Hepatocyte (in vitro differentiated cells): Measurements from ENCODE around the gene SERINC2. TPM values are rescaled to one million over a fixed set of nuclear protein-coding genes. Genes with fewer than 3 reads are reported as not detected.

Experiments
- DNase-seq: peaks from one replicate; pipeline ENCODE4 v3.0.0-alpha.2; 2016; ENCODE audit warnings: low spot score
- H2AFZ ChIP-seq: fragments of 200-600 bp; sonication (generic); 2 replicates; pipeline ENCODE4 v1.6.0; 2016; ENCODE audit warnings: antibody characterized with exemption, mild to moderate bottlenecking
- H3K27ac ChIP-seq: fragments of 200-600 bp; sonication (generic); 2 replicates; pipeline ENCODE4 v1.5.1; 2016; ENCODE audit warnings: mild to moderate bottlenecking
- H3K27me3 ChIP-seq: fragments of 200-600 bp; sonication (generic); 2 replicates; pipeline ENCODE4 v1.6.1; 2016
- H3K36me3 ChIP-seq: fragments of 200-600 bp; sonication (generic); replicated peaks from 2 replicates; pipeline ENCODE4 v1.5.1; 2016; ENCODE audit warnings: low read depth; ENCODE audit not compliant: insufficient read depth
- H3K4me1 ChIP-seq: fragments of 200-600 bp; sonication (generic); 2 replicates; pipeline ENCODE4 v1.5.1; 2016; ENCODE audit warnings: mild to moderate bottlenecking, moderate library complexity; ENCODE audit not compliant: insufficient read depth
- H3K4me2 ChIP-seq: fragments of 200-600 bp; sonication (generic); 2 replicates; pipeline ENCODE4 v1.6.0; 2016
- H3K4me3 ChIP-seq: fragments of 200-600 bp; sonication (generic); 2 replicates; pipeline ENCODE4 v1.5.1; 2016; ENCODE audit warnings: mild to moderate bottlenecking
- H3K79me2 ChIP-seq: fragments of 200-600 bp; sonication (generic); 2 replicates; pipeline ENCODE4 v1.6.0; 2017; ENCODE audit warnings: mild to moderate bottlenecking
- H3K9me2 ChIP-seq: fragments of 200-600 bp; sonication (generic); replicated peaks from 2 replicates; pipeline ENCODE4 v1.6.0; 2017; ENCODE audit warnings: mild to moderate bottlenecking; ENCODE audit not compliant: insufficient read depth
- H3K9me3 ChIP-seq: fragments of 200-600 bp; sonication (generic); 2 replicates; pipeline ENCODE4 v1.5.1; 2016; ENCODE audit warnings: low read depth, mild to moderate bottlenecking
- H4K20me1 ChIP-seq: fragments of 200-600 bp; sonication (generic); 2 replicates; pipeline ENCODE4 v1.6.0; 2016; ENCODE audit warnings: mild to moderate bottlenecking; ENCODE audit not compliant: insufficient read depth, poor library complexity, severe bottlenecking
- CTCF ChIP-seq: fragments of 200-600 bp; sonication (generic); IDR thresholded peaks from 2 replicates; pipeline ENCODE4 v1.5.1; 2016; ENCODE audit warnings: antibody characterized with exemption, mild to moderate bottlenecking; ENCODE audit not compliant: poor library complexity
- EZH2 ChIP-seq: fragments of 200-600 bp; sonication (generic); IDR thresholded peaks from 2 replicates; pipeline ENCODE4 v1.6.1; 2016; ENCODE audit warnings: antibody characterized with exemption, mild to moderate bottlenecking, borderline replicate concordance
- EZH2phosphoT487 ChIP-seq: fragments of 200-600 bp; sonication (generic); IDR thresholded peaks from one replicate; pipeline ENCODE4 v1.6.1; 2018; ENCODE audit warnings: antibody characterized with exemption, mild to moderate bottlenecking, low read depth, moderate library complexity; ENCODE audit not compliant: unreplicated experiment, severe bottlenecking
- WGBS: methylation state at CpG from one replicate; pipeline ENCODE4 v1.1.6; 2016; ENCODE audit warnings: low lambda C conversion rate; ENCODE audit errors: missing lambda C conversion rate; 5-methylcytosine and 5-hydroxymethylcytosine counted together
- polyA plus RNA-seq: library from polyadenylated mRNA; unstranded; fragments of >200 nt; fragmentation: Nextera tagmentation; extraction: Ambion mirVana; gene quantifications from 2 replicates; pipeline ENCODE4 v1.2.1, GENCODE V29; 2016
- total RNA-seq: library from RNA; depleted of rRNA; stranded (reverse); fragments of >200 nt; gene quantifications from 2 replicates; pipeline ENCODE4 v1.2.3, GENCODE V29; 2014

The SERINC2 gene
- total and polyA plus RNA-seq, 2 experiments from 2014 or later = 53.6 to 164 TPM

- peak; percentile 53 for DNase-seq
- H3K9me3 ChIP-seq = no peaks in the 10 kb centered on the region
- H3K79me2 ChIP-seq = no peaks in the 10 kb centered on the region
- TF ChIP-seq CTCF (no peak), EZH2phosphoT487 (no peak), EZH2 (no peak)
- H4K20me1 ChIP-seq = no peaks in the 10 kb centered on the region
- WGBS = 77% methylated on average over 8 of the region's 8 CpGs
- no peak overlapping the region for H2AFZ ChIP-seq
- H3K4me1 ChIP-seq = no peaks in the 10 kb centered on the region
- H3K27me3 ChIP-seq = peaks cover 2% of the 10 kb centered on the region
- H3K4me2 ChIP-seq = no peak overlapping the region
- peak overlapping the region; percentile 55 for H3K27ac ChIP-seq
- H3K36me3 ChIP-seq = no peaks in the 10 kb centered on the region
- no peak overlapping the region for H3K4me3 ChIP-seq
- no peaks in the 10 kb centered on the region for H3K9me2 ChIP-seq
These were observed 40.5 kb downstream of the SERINC2 start for GRCh38 chr1:31453384-31454079.

- no peak overlapping the region for H3K27ac ChIP-seq
These were observed 45.4 kb downstream of the SERINC2 start for GRCh38 chr1:31458287-31458896.

GRCh38 chr1:31460027-31460426 is 47.0 kb downstream of the SERINC2 start:
- 35% methylated on average over 6 of the region's 6 CpGs for WGBS
- peak; percentile 81 for DNase-seq
- TF ChIP-seq CTCF (peak; percentile 65), EZH2phosphoT487 (no peak), EZH2 (no peak)

More at GRCh38 chr1:31458287-31458896, 45.4 kb downstream of the SERINC2 start:
- no peak for TF ChIP-seq EZH2
- TF ChIP-seq CTCF = no peak
- TF ChIP-seq EZH2phosphoT487 = no peak
- Histone ChIP-seq H3K4me1 (no peaks in the 10 kb centered on the region), H3K9me2 (no peaks in the 10 kb centered on the region), H3K4me2 (no peak overlapping the region), H3K79me2 (no peaks in the 10 kb centered on the region), H3K4me3 (no peak overlapping the region), H3K36me3 (no peaks in the 10 kb centered on the region), H3K27me3 (peaks cover 2% of the 10 kb centered on the region), H4K20me1 (no peaks in the 10 kb centered on the region), H2AFZ (no peak overlapping the region), H3K9me3 (no peaks in the 10 kb centered on the region)
- WGBS = 89% methylated on average over 5 of the region's 5 CpGs
- no peak for DNase-seq

More at GRCh38 chr1:31460027-31460426, 47.0 kb downstream of the SERINC2 start:
- H3K27me3 ChIP-seq = peaks cover 2% of the 10 kb centered on the region
- H2AFZ ChIP-seq = no peak overlapping the region
- H3K4me3 ChIP-seq = no peak overlapping the region
- H3K4me2 ChIP-seq = no peak overlapping the region
- no peaks in the 10 kb centered on the region for H3K36me3 ChIP-seq
- no peaks in the 10 kb centered on the region for H3K9me2 ChIP-seq
- H4K20me1 ChIP-seq = no peaks in the 10 kb centered on the region
- H3K79me2 ChIP-seq = no peaks in the 10 kb centered on the region
- H3K27ac ChIP-seq = no peak overlapping the region
- H3K9me3 ChIP-seq = no peaks in the 10 kb centered on the region
- no peaks in the 10 kb centered on the region for H3K4me1 ChIP-seq
